Measurements from ENCODE around the gene MEGF11.

The MEGF11 gene

DNA sequence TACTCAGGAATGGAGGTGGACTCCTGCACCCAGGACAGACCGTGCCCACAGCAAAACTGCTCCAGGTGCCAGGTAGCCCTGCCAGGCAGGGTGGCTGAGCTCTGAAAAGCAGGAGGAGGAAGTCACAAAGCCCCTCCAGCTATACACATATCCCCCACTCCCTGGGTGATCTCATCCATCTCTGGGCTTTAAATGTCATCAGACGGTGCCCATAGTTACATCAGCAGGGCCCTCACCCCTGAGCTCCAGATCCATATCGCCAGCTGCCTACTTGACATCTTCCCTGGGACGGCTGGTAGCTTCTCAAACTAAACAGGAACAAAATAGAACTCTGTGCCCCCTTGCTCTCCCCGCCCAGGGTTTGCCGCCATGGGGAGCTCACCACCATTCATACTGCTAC is 87.7 kb downstream of the MEGF11 start:
- no peak for ATAC-seq
- TF ChIP-seq CSDC2 (CRISPR knock-in tag; IDR thresholded peaks at IDR 0.05) (no peak), ARNTL (CRISPR knock-in tag; IDR thresholded peaks at IDR 0.05; ENCODE audit: borderline replicate concordance, low read depth) (no peak), PPARA (CRISPR knock-in tag; IDR thresholded peaks at IDR 0.05; ENCODE audit: borderline replicate concordance) (no peak), ESRRG (CRISPR knock-in tag; IDR thresholded peaks at IDR 0.05) (no peak), GLIS3 (CRISPR knock-in tag; IDR thresholded peaks at IDR 0.05) (no peak), ZFP30 (CRISPR knock-in tag; IDR thresholded peaks at IDR 0.05) (no peak), TCF4 (CRISPR knock-in tag; IDR thresholded peaks at IDR 0.05; ENCODE audit: borderline replicate concordance) (no peak), ZFP3 (CRISPR knock-in tag; IDR thresholded peaks at IDR 0.05) (no peak), OSR1 (CRISPR knock-in tag; IDR thresholded peaks at IDR 0.05) (no peak)
- TF ChIP-seq, protein P1, sequence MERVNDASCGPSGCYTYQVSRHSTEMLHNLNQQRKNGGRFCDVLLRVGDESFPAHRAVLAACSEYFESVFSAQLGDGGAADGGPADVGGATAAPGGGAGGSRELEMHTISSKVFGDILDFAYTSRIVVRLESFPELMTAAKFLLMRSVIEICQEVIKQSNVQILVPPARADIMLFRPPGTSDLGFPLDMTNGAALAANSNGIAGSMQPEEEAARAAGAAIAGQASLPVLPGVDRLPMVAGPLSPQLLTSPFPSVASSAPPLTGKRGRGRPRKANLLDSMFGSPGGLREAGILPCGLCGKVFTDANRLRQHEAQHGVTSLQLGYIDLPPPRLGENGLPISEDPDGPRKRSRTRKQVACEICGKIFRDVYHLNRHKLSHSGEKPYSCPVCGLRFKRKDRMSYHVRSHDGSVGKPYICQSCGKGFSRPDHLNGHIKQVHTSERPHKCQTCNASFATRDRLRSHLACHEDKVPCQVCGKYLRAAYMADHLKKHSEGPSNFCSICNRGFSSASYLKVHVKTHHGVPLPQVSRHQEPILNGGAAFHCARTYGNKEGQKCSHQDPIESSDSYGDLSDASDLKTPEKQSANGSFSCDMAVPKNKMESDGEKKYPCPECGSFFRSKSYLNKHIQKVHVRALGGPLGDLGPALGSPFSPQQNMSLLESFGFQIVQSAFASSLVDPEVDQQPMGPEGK (CRISPR knock-in tag; IDR thresholded peaks at IDR 0.05; ENCODE audit: borderline replicate concordance): no peak

DNA sequence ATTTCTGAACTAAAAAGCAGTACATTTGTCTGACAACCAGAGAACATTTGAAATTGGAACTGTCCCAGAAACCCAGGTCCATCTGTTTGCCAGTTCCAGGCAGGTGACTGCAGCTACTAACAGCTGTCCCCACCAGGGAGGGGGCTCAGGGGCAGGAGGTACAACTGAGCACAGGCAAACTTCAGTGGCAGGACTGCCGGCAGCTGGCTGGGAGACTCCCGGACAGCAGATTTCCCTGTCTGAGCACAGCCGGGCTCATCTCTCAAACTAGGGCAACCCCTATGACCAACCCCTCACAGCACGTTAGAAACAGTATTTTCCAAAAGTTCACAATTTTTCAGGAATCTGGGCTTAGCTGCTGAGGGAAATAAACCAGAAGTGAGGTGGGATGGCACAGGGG is 88.8 kb downstream of the MEGF11 start:
- no peak for ATAC-seq
- TF ChIP-seq RARB (CRISPR knock-in tag; IDR thresholded peaks at IDR 0.05) (no peak), ARNTL (CRISPR knock-in tag; IDR thresholded peaks at IDR 0.05; ENCODE audit: borderline replicate concordance, low read depth) (no peak), ZNF565 (CRISPR knock-in tag; conservative IDR thresholded peaks at IDR 0.05; ENCODE audit: low read depth) (no peak), OSR1 (CRISPR knock-in tag; IDR thresholded peaks at IDR 0.05) (no peak), ZFP30 (CRISPR knock-in tag; IDR thresholded peaks at IDR 0.05) (no peak), GLIS3 (CRISPR knock-in tag; IDR thresholded peaks at IDR 0.05) (no peak)
- TF ChIP-seq, protein P1 (CRISPR knock-in tag; IDR thresholded peaks at IDR 0.05; ENCODE audit: borderline replicate concordance): no peak
- TF ChIP-seq, protein P2, sequence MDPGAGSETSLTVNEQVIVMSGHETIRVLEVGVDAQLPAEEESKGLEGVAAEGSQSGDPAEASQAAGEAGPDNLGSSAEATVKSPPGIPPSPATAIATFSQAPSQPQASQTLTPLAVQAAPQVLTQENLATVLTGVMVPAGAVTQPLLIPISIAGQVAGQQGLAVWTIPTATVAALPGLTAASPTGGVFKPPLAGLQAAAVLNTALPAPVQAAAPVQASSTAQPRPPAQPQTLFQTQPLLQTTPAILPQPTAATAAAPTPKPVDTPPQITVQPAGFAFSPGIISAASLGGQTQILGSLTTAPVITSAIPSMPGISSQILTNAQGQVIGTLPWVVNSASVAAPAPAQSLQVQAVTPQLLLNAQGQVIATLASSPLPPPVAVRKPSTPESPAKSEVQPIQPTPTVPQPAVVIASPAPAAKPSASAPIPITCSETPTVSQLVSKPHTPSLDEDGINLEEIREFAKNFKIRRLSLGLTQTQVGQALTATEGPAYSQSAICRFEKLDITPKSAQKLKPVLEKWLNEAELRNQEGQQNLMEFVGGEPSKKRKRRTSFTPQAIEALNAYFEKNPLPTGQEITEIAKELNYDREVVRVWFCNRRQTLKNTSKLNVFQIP (CRISPR knock-in tag; IDR thresholded peaks at IDR 0.05; ENCODE audit: borderline replicate concordance, low read depth): no peak
- TF ChIP-seq, protein P3, sequence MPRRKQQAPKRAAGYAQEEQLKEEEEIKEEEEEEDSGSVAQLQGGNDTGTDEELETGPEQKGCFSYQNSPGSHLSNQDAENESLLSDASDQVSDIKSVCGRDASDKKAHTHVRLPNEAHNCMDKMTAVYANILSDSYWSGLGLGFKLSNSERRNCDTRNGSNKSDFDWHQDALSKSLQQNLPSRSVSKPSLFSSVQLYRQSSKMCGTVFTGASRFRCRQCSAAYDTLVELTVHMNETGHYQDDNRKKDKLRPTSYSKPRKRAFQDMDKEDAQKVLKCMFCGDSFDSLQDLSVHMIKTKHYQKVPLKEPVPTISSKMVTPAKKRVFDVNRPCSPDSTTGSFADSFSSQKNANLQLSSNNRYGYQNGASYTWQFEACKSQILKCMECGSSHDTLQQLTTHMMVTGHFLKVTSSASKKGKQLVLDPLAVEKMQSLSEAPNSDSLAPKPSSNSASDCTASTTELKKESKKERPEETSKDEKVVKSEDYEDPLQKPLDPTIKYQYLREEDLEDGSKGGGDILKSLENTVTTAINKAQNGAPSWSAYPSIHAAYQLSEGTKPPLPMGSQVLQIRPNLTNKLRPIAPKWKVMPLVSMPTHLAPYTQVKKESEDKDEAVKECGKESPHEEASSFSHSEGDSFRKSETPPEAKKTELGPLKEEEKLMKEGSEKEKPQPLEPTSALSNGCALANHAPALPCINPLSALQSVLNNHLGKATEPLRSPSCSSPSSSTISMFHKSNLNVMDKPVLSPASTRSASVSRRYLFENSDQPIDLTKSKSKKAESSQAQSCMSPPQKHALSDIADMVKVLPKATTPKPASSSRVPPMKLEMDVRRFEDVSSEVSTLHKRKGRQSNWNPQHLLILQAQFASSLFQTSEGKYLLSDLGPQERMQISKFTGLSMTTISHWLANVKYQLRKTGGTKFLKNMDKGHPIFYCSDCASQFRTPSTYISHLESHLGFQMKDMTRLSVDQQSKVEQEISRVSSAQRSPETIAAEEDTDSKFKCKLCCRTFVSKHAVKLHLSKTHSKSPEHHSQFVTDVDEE (CRISPR knock-in tag; IDR thresholded peaks at IDR 0.05): no peak
- TF ChIP-seq, protein P4, sequence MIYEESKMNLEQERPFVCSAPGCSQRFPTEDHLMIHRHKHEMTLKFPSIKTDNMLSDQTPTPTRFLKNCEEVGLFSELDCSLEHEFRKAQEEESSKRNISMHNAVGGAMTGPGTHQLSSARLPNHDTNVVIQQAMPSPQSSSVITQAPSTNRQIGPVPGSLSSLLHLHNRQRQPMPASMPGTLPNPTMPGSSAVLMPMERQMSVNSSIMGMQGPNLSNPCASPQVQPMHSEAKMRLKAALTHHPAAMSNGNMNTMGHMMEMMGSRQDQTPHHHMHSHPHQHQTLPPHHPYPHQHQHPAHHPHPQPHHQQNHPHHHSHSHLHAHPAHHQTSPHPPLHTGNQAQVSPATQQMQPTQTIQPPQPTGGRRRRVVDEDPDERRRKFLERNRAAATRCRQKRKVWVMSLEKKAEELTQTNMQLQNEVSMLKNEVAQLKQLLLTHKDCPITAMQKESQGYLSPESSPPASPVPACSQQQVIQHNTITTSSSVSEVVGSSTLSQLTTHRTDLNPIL (CRISPR knock-in tag; IDR thresholded peaks at IDR 0.05; ENCODE audit: low read depth): no peak

DNA sequence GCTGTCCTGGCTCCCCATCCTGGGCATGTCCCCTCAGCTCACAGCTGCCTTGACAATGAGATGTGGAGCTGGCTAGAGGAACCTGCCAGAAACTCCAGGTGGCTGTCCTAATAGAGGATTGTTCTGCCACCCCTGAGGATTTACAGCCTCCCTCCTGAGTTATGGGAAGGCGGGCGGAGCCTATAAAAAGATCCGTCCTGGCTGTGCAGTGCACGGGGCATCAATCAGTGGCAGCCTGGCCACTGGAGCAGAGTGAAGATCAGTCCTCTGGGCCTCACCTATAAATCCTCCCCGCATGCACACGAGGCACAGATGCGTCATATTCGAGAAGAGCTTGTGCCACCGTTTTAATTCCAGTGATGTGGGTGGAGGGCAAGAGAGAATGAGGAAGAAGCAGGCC is 90.0 kb downstream of the MEGF11 start:
- TF ChIP-seq GLIS3 (CRISPR knock-in tag; IDR thresholded peaks at IDR 0.05) (no peak), CSDC2 (CRISPR knock-in tag; IDR thresholded peaks at IDR 0.05) (no peak), ISL1 (CRISPR knock-in tag; IDR thresholded peaks at IDR 0.05) (no peak), ZC3H10 (CRISPR knock-in tag; IDR thresholded peaks at IDR 0.05) (no peak)

DNA sequence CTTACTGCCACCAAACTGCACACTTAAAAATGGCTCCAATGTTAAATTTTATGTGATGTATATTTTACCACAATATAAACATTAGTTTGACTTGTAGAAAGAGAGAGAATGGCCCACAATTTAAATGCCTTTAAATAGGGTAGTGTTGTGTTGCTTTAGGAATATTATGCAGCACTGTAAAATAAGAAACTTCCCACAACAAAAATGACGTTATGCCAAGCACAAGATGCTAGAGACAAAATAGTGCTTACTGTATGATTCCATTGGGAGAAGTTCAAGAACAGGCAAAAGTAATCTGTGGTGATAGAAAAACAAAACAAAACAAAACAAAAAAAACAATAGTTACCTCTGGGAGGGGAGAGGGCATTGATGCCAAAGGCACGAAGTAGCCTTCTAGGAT is 91.3 kb downstream of the MEGF11 start:
- ATAC-seq: no peak
- no peak for TF ChIP-seq TCF4 (CRISPR knock-in tag; IDR thresholded peaks at IDR 0.05; ENCODE audit: borderline replicate concordance)
- TF ChIP-seq BACH2 (CRISPR knock-in tag; IDR thresholded peaks at IDR 0.05; ENCODE audit: borderline replicate concordance): no peak
- no peak for TF ChIP-seq ISL1 (CRISPR knock-in tag; IDR thresholded peaks at IDR 0.05)
- TF ChIP-seq PPARA (CRISPR knock-in tag; IDR thresholded peaks at IDR 0.05; ENCODE audit: borderline replicate concordance): no peak
- TF ChIP-seq, protein P3 (CRISPR knock-in tag; IDR thresholded peaks at IDR 0.05): no peak
- no peak for TF ChIP-seq ZNF70 (CRISPR knock-in tag; IDR thresholded peaks at IDR 0.05)
- no peak for TF ChIP-seq ZNF8 (CRISPR knock-in tag; IDR thresholded peaks at IDR 0.05)
- TF ChIP-seq, protein P2 (CRISPR knock-in tag; IDR thresholded peaks at IDR 0.05; ENCODE audit: borderline replicate concordance, low read depth): no peak
- TF ChIP-seq SNAI2 (CRISPR knock-in tag; IDR thresholded peaks at IDR 0.05): no peak
- no peak for TF ChIP-seq OSR1 (CRISPR knock-in tag; IDR thresholded peaks at IDR 0.05)

More for the DNA sequence above, 90.0 kb downstream of the MEGF11 start:
- no peak for ATAC-seq
